Measurements from ENCODE around the gene CASP14.
"Not testable (repeated sequence)": the region's sequence is repeated elsewhere in the genome, so short reads cannot be mapped to it uniquely, and the experiment has no call there.

- not testable (repeated sequence) for TF ChIP-seq CTCF, POLR2A (IDR thresholded peaks at IDR 0.05)
These were observed 21.1 kb downstream of the CASP14 start for GRCh38 chr19:15070386-15070785.
